Measurements from ENCODE around the gene MICALL2.

The MICALL2 gene

DNA sequence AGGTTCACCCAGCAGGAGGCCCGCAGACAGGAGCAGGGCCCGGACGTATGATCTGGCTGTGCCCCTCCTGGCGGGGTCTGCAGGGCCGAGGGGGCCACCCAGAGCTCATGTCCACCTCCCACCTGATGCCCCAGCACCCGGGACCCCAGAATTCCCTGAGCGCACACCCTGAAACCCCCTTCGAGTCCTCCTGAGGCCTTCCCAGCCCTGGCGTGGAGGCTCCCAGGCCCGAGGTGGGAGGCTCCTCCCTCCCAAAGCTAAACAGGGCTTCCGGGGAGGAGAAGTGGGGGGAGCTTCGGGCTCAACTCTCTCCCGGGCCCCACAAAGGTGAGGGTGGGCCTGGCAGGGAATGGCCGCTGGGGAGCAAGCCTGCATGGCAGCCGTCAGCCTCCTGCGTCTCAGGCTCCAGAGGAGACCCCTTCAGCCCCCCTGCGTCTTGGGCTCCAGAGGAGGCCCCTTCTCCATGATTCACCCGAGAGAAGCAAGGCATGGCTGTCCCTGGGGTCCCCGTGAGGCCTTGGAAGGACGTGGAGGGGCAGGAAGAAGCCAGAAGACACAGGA lies 30.2 kb downstream of the MICALL2 start:
- DNase-seq (ENCODE audit: low read depth) = no peak
- no peak overlapping the region for H3K4me3 ChIP-seq (ENCODE audit: low read depth, low read length)
- TF ChIP-seq, protein P1, sequence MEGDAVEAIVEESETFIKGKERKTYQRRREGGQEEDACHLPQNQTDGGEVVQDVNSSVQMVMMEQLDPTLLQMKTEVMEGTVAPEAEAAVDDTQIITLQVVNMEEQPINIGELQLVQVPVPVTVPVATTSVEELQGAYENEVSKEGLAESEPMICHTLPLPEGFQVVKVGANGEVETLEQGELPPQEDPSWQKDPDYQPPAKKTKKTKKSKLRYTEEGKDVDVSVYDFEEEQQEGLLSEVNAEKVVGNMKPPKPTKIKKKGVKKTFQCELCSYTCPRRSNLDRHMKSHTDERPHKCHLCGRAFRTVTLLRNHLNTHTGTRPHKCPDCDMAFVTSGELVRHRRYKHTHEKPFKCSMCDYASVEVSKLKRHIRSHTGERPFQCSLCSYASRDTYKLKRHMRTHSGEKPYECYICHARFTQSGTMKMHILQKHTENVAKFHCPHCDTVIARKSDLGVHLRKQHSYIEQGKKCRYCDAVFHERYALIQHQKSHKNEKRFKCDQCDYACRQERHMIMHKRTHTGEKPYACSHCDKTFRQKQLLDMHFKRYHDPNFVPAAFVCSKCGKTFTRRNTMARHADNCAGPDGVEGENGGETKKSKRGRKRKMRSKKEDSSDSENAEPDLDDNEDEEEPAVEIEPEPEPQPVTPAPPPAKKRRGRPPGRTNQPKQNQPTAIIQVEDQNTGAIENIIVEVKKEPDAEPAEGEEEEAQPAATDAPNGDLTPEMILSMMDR (IDR thresholded peaks at IDR 0.05; ENCODE audit: control insufficient read depth, extremely low read depth, insufficient read depth) = no peak

DNA sequence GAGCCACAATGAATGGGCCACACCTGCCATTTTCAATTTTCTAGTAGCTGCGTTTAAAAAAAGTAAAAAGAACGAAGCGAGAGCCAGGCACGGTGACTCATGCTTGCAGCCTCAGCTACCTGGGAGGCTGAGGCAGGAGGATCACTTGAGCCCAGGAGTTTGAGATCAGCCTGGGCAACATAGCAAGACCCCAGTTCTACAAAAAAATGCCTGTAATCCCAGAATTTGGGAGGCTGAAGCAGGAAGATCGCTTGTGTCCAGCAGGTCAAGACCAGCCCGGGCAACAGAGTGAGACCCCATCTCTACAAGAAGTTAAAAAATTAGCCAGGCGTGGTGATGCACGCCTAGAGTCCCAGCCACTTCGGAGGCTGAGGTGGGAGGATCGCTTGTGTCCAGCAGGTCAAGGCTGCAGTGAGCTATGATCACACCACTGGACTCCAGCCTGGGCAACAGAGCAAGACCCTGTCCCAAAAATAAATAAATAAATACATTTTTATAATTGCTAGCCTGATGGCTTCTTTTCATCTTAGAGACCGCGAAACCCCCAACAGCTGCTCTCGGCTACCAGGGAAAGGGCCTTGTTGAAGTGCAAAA lies 32.1 kb downstream of the MICALL2 start:
- no peak overlapping the region for H3K4me3 ChIP-seq (ENCODE audit: low read depth, low read length)
- TF ChIP-seq, protein P1 (IDR thresholded peaks at IDR 0.05; ENCODE audit: control insufficient read depth, extremely low read depth, insufficient read depth) = no peak
- no peak for DNase-seq (ENCODE audit: low read depth)

DNA sequence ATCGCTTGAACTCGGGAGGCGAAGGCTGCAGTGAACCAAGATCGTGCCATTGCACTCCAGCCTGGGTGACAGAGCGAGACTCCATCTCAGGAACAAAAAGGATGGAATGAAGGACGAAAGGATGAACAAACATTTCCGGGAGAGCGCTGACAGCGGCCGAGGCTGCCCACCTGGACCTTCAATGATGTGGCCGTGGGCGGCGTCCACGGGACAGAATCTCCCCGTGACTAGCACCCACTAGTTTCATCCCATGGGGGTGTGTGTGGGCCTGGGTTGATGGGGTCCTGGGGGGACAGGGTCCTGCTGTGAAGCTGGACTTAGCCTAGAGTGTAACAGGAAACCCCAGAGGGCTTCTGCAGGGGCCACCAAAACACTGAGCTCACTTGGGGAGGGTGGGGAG lies 32.8 kb downstream of the MICALL2 start:
- DNase-seq (ENCODE audit: low read depth) = no peak
- no peak overlapping the region for H3K4me3 ChIP-seq (ENCODE audit: low read depth, low read length)
- TF ChIP-seq, protein P1 (IDR thresholded peaks at IDR 0.05; ENCODE audit: control insufficient read depth, extremely low read depth, insufficient read depth) = no peak

DNA sequence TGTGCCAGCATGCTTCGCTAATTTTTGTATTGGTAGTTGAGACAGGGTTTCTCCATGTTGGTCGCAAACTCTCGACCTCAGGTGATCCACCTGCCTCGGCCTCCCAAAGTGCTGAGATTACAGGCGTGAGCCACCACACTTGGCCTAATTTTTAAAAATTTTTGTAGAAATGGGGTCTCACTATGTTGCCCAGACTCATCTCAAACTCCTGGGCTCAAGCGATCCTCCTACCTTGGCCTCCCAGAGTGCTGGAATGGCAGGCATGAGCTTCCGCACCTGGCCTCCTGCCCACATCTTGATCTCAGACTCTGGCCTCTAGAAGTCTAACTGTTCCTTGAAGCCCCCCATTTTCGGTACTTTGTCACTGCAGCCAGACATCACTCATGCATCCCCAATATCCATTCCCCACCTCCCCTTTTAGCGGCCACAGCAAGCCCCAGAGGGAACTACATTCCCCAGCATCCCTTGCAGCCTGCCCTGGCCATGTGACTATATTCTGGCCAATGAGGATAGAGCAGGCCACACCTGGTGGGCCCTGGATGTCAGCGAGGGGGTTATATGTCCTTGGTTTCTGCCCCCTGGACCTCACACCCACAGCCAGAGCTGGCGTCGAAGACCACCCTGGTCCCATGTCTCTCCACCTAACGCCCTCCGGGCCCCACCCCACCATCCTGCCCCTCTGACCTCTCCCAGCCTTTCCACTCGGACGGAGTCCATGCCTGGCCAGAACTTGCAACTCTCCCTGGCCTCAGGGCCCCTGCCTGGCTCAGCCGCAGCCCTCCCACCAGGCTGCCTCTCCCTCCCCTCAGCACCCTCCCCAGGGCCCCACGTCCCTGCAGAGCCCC lies 33.8 kb downstream of the MICALL2 start:
- no peak overlapping the region for H3K4me3 ChIP-seq (ENCODE audit: low read depth, low read length)
- TF ChIP-seq, protein P1 (IDR thresholded peaks at IDR 0.05; ENCODE audit: control insufficient read depth, extremely low read depth, insufficient read depth) = no peak
- DNase-seq (ENCODE audit: low read depth) = no peak

DNA sequence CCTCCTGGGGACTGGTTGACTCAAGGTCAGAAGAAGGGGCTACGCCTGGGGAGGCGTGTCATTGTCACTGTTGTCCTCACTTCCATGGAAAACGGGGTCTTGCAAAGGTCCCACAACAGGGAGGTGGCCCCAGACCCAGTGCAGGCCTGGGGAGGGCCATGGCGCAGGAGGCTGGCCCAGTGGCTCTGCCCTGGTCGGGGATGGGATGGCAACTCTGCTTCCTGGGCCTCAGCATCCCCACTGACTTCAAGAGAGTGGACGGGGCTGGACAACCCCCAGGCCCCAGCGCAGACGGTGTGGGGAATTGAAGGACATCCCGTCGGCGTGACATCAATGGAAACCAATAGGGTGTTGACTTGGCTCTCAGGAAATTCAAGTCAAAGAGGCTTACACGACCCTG lies 35.2 kb downstream of the MICALL2 start:
- TF ChIP-seq, protein P1 (IDR thresholded peaks at IDR 0.05; ENCODE audit: control insufficient read depth, extremely low read depth, insufficient read depth) = no peak
- DNase-seq (ENCODE audit: low read depth) = no peak
- no peak overlapping the region for H3K4me3 ChIP-seq (ENCODE audit: low read depth, low read length)

DNA sequence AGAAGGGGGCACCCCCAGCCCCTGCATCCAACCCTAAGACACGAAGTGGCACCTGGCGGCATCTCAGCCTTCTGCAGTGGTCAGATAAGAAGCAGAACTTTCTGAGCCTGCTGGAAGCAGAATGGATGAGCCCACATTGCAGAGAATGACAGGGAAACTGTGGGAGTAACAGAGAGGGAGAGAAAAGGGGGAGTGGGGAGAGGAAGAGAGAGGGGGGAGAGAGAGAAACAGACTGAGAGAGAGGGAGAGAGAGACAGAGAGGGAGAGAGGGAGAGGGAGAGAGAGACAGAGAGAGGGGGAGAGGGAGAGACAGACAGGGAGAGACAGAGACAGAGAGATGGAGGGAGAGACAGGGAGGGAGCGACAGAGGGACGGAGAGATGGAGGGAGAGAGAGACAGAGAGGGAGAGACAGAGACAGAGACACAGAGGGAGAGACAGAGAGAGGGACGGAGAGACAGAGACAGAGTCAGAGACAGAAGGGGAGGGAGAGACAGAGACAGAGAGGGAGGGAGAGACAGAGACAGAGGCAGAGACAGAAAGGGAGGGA lies 35.9 kb downstream of the MICALL2 start:
- DNase-seq (ENCODE audit: low read depth) = no peak
- no peak overlapping the region for H3K4me3 ChIP-seq (ENCODE audit: low read depth, low read length)
- TF ChIP-seq, protein P1 (IDR thresholded peaks at IDR 0.05; ENCODE audit: control insufficient read depth, extremely low read depth, insufficient read depth) = no peak
